ENCODE results near the gene CTNND1. TPM values are rescaled to one million over a fixed set of nuclear protein-coding genes. Genes with fewer than 3 reads are reported as not detected.

The CTNND1 gene
- total RNA-seq, 4 donors from 2014 or later, result 85.5 to 174 (median 105) TPM

- peak; percentile 41 for DNase-seq (ENCODE audit: low spot score)
- peak; percentile 63 for ATAC-seq (ENCODE audit: low FRiP score)
- TF ChIP-seq, protein P1, sequence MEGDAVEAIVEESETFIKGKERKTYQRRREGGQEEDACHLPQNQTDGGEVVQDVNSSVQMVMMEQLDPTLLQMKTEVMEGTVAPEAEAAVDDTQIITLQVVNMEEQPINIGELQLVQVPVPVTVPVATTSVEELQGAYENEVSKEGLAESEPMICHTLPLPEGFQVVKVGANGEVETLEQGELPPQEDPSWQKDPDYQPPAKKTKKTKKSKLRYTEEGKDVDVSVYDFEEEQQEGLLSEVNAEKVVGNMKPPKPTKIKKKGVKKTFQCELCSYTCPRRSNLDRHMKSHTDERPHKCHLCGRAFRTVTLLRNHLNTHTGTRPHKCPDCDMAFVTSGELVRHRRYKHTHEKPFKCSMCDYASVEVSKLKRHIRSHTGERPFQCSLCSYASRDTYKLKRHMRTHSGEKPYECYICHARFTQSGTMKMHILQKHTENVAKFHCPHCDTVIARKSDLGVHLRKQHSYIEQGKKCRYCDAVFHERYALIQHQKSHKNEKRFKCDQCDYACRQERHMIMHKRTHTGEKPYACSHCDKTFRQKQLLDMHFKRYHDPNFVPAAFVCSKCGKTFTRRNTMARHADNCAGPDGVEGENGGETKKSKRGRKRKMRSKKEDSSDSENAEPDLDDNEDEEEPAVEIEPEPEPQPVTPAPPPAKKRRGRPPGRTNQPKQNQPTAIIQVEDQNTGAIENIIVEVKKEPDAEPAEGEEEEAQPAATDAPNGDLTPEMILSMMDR (IDR thresholded peaks at IDR 0.05), result no peak
Observed at GRCh38 chr11:57792060-57792541, 30.5 kb downstream of the CTNND1 start.

DNA sequence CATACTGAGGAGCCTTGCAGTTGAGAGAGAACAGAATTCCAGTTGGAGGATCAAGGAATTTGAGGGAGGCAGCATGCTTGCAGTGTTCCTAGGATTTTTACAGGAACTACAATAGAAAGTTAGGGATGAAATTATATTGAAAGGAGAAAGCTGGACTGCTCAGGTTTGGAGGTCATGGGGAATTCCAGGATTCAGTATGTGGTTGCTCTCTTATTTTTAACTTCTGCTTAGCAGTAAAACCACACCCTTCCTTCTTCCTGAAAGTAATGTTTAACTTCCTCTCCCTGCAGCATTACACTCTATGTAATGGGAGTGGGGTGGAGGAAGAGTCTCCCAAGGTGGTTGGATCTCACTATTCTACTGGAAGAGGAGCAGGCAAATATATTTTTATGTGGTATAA, 31.3 kb downstream of the CTNND1 start:
- TF ChIP-seq, protein P1 (IDR thresholded peaks at IDR 0.05), result no peak
- ATAC-seq (ENCODE audit: low FRiP score) (peak; percentile 56), DNase-seq (ENCODE audit: low spot score) (no peak)

DNA sequence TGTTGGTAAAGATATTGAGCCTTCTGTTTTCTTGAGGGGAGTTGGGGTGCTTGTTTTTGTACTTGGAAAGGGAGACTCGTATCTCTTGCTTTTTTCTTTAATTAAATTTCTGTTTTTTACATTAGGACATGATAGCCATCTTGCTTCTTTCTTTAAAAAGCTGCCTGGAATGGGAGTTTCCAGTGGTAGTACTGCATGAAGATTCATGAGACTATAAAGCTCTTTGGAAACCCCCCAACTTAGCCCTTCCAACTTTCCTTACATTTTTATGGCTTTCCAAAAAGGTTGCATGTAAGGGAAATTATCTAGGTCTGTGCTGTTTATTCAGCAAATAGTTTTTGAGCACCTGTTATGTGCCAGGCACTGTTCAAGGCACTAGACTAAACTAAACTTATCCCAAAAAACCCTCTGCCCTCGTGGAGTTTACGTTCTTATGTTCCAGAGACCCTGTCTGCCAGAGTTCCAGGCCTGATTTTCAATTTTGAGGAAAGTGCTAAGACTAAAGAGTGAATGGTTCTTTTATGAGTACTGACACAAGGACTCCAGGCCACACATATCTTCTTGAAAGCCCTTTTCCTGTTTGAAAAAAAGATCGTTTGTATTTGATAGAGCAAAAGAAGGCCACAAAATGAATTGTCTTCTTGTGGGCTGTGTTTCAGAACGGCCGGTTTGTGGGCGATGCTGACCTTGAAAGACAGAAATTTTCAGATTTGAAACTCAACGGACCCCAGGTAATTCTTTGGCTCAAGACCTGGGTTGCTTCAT, 31.9 kb downstream of the CTNND1 start:
- TF ChIP-seq, protein P1 (IDR thresholded peaks at IDR 0.05), result no peak
- DNase-seq (ENCODE audit: low spot score) (no peak), ATAC-seq (ENCODE audit: low FRiP score) (no peak)

- TF ChIP-seq, protein P1 (IDR thresholded peaks at IDR 0.05), result no peak
- DNase-seq (ENCODE audit: low spot score) (no peak), ATAC-seq (ENCODE audit: low FRiP score) (peak; percentile 94)
Observed at GRCh38 chr11:57798905-57799559, 37.4 kb downstream of the CTNND1 start.

- TF ChIP-seq, protein P1 (IDR thresholded peaks at IDR 0.05), result peak in 2 of 3 donors; percentile 77 to 93
- ATAC-seq (ENCODE audit: low FRiP score) (peak; percentile 55), DNase-seq (ENCODE audit: low spot score) (no peak)
Observed at GRCh38 chr11:57800444-57801182, 39.0 kb downstream of the CTNND1 start.

DNA sequence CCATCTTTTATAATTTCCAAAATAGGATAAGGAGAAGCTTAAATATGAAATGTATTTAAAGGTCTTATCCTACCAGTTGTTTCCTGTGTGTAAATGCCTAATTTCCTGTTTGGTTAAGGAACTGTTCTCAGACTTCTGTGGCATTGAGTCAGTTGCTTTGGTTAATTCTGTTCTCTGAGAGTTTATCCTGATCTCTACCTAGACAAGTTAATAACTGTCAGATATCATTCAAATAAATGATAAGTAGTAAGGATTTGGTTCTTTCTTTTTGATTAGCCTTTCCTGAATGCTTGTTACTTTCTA, 39.5 kb downstream of the CTNND1 start:
- ATAC-seq (ENCODE audit: low FRiP score) (no peak), DNase-seq (ENCODE audit: low spot score) (no peak)
- TF ChIP-seq, protein P1 (IDR thresholded peaks at IDR 0.05), result no peak
